ENCODE data around the gene ELP1.
A peak's percentile ranks its signal among the peaks of the same experiment; 100 is the strongest.
"Not testable (repeated sequence)": the region's sequence is repeated elsewhere in the genome, so short reads cannot be mapped to it uniquely, and the experiment has no call there.

Gene ELP1, protein sequence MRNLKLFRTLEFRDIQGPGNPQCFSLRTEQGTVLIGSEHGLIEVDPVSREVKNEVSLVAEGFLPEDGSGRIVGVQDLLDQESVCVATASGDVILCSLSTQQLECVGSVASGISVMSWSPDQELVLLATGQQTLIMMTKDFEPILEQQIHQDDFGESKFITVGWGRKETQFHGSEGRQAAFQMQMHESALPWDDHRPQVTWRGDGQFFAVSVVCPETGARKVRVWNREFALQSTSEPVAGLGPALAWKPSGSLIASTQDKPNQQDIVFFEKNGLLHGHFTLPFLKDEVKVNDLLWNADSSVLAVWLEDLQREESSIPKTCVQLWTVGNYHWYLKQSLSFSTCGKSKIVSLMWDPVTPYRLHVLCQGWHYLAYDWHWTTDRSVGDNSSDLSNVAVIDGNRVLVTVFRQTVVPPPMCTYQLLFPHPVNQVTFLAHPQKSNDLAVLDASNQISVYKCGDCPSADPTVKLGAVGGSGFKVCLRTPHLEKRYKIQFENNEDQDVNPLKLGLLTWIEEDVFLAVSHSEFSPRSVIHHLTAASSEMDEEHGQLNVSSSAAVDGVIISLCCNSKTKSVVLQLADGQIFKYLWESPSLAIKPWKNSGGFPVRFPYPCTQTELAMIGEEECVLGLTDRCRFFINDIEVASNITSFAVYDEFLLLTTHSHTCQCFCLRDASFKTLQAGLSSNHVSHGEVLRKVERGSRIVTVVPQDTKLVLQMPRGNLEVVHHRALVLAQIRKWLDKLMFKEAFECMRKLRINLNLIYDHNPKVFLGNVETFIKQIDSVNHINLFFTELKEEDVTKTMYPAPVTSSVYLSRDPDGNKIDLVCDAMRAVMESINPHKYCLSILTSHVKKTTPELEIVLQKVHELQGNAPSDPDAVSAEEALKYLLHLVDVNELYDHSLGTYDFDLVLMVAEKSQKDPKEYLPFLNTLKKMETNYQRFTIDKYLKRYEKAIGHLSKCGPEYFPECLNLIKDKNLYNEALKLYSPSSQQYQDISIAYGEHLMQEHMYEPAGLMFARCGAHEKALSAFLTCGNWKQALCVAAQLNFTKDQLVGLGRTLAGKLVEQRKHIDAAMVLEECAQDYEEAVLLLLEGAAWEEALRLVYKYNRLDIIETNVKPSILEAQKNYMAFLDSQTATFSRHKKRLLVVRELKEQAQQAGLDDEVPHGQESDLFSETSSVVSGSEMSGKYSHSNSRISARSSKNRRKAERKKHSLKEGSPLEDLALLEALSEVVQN (N-terminal part only)

GRCh38 chr9:108933718-108934322 lies at the start of gene ELP1:
Gene ELP1 (minus strand): TSS chr9:108934124. CDS start chr9:108931146, 2,978 bp downstream.
- peak; percentile 94 to 98 for DNase-seq

GRCh38 chr9:108980893-108981292 lies 47.0 kb upstream of the ELP1 start:
- peak in 1 of 2 experiments; percentile 72 for DNase-seq

DNA sequence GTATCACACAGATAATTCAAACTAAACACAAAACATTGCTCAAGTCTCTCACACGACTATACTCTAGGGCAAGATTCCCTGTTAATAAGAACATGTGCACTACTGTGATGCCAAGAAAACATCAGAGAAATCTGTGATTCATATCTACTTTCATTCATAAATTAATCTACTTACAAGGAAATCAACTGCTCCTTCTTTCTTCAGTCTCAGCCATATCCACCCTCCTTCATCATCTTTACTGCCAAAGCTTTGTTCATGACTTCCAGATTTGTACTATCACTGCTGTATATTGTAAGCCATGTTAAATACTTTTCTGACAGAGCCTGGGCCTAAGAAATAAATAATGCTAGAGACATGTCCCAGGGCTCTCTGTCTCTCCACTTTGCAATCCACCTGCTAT lies 44.3 kb upstream of the ELP1 start:
- no peak for DNase-seq

DNA sequence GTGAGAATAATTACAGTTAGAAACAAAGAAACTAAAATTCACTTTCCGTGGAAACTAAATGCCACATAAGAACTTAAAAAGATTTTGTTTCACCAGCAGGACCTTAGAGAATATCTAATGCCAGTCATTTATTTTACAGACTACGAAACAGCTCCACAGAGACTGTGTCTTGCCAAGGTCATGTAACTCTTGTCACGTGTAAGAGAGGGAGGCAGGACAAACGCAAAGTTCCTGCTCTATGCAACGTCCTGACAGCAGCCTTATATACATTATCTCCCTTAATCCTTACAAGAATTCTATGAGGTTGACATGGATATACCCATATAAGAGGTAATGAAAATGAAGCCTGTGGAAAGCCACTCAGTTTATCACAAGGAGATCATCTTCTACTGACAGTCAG lies 40.0 kb upstream of the ELP1 start:
- DNase-seq = no peak

- DNase-seq = no peak
These were observed 38.8 kb upstream of the ELP1 start for GRCh38 chr9:108972626-108973209.

- DNase-seq = no peak
These were observed 38.3 kb upstream of the ELP1 start for GRCh38 chr9:108972186-108972585.

DNA sequence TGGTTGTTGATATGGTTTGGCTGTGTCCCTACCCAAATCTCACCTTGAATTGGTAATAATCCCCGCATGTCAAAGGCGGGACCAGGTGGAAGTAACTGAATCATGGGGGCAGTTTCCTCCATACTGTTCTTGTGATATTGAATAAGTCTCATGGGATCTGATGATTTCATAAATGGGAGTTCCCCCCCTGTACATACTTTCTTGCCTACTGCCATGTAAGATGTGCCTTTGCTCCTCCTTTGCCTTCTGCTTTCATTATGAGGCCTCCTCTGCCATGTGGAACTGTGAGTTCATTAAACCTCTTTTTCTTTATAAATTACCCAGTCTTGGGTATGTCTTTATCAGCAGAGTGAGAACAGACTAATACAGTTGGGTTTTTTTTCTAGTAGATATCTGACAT lies 37.5 kb upstream of the ELP1 start:
- not testable (repeated sequence) for DNase-seq

GRCh38 chr9:108967916-108968315 lies 34.0 kb upstream of the ELP1 start:
- DNase-seq = peak in 1 of 2 experiments; percentile 22

DNA sequence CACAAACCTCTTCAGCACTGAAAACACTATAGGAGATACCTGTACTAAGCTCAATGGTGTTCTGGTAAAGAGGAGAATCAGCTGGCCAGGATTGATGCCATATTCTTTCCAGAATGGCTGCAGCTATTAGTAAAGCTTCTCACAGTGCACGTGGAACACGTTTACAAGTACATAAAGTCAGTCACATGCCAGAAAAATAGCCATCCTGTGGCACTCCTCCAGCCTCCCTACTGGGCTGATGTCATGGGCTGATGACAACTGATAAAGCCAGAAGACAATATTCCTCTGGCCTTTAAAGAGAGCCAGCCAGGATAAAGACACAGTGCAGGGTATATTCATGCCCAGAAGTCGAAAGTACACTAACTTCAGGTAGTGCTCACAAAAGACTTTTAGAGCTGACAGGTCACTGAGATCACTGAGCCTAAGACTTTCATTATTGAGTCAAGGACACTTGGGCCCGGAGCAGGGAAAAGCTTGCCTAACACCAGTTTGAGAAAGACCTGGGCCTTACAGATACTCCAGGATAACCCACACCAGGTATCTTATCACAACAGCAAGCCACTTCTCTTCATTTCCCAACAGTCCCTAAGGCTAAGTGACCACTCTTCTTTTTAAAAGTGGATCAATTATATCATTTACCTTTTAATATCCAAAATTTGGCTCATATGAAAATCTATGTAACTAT lies 29.7 kb upstream of the ELP1 start:
- no peak for DNase-seq

DNA sequence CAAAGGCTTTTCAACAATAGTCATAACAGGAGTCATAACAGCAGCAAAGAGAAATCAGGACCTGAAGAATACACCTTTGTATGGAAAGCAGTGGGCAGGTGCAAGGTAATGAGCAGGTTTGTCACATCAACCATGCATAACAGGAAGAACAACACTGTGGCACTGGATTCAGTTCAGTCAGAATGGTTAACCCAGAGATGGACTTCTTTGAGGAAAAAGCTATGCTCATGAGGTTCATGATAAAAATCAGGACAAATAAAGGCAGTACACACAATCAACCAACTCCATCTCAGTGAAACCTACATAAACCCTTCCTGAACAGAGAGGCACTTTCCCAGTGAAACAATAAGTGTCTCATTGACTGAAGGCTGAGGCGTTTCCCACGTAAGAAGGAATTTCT lies 27.2 kb upstream of the ELP1 start:
- DNase-seq = no peak

GRCh38 chr9:108960331-108960730 lies 26.4 kb upstream of the ELP1 start:
- DNase-seq = no peak

DNA sequence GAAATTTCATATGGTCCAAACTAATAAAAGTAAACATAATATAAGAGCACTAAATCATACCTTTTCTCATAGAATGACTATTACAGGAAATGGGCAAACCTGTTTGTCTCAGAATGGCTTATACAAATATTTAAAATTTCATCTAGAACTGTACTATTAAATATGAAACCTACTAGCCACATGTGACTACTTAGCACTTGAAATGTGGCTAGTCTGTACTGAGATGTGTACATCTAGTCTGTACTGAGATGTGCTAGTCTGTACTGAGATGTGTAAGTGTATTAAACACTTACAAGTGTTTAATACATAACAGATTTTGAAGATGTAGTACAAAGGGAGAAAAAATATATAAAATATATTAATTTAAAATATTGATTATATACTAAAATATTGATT lies 22.7 kb upstream of the ELP1 start:
- no peak for DNase-seq

DNA sequence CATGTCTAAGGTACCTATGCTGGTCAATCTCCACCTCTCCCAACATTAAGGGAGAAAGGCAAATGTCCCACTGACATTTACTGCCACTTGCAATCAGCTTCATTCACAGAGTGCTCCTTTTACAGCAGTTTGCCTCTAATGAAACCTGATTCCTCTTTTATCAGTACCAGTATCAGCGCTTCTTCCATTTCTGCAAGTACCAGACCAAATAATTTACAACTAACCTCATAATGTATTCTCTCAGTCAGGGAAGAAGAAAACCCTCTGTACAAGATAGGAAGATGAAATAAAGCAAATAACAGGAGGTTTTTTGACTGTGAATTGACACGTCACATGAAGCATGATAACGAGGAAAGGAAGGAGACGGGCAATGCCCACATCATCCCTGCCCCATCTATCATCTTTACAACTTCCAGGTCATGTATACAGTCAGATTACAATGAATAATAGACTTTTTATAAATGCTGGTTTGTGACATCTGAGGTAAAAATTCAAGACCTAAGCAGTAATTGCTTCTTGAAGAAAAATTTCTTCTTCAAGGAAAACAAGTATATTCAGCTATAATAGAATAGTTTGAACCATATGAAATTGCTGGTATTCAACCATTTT lies 22.2 kb upstream of the ELP1 start:
- DNase-seq = no peak

DNA sequence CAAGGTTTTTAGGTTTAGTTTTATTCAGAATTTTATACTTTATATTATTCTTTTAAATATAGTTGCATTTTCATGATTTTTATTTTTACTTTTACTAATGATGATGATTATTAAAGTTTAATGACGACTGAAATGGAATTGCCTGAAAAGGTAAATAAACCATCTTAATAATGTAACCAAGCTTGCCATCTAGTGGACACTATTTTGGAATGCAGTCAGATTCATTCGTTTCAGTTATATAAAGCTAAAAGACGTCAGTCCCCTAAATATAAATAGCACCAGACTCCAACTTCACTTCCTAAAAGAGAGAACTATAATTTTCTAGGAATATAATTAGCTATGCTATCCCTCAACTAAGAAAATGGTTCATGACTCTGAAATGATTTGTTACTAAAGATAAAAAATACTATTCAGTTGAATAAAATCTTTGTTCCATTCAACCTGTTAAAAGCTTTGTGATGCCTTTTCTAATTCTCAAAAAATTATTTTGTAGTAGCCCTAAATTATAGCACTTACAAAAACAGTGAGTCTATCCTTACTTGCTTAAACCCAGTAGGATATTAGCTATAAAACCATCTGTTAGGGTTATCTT lies 20.2 kb upstream of the ELP1 start:
- DNase-seq = peak in 1 of 2 experiments; percentile 54

DNA sequence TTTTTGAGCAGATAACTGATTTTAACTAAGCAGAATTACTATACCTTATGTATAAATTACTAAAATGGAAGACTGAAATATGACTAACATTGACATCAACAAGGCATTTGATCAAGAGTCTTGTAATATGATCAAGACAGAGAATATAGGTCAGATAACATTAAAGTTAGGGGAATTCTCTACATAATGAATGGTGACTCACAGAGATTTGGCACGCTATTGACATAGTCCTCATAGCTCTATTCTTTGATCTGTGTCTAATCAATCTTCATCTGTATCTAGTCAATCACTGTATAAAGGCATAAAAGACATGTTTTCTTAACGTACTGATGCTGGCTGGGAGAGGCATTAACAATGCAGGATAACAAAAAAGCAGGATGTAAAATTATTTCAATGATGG lies 17.7 kb upstream of the ELP1 start:
- no peak for DNase-seq

GRCh38 chr9:108950168-108950567 lies 16.2 kb upstream of the ELP1 start:
- DNase-seq = no peak

GRCh38 chr9:108939975-108940374 lies 6.1 kb upstream of the ELP1 start:
- DNase-seq = no peak

DNA sequence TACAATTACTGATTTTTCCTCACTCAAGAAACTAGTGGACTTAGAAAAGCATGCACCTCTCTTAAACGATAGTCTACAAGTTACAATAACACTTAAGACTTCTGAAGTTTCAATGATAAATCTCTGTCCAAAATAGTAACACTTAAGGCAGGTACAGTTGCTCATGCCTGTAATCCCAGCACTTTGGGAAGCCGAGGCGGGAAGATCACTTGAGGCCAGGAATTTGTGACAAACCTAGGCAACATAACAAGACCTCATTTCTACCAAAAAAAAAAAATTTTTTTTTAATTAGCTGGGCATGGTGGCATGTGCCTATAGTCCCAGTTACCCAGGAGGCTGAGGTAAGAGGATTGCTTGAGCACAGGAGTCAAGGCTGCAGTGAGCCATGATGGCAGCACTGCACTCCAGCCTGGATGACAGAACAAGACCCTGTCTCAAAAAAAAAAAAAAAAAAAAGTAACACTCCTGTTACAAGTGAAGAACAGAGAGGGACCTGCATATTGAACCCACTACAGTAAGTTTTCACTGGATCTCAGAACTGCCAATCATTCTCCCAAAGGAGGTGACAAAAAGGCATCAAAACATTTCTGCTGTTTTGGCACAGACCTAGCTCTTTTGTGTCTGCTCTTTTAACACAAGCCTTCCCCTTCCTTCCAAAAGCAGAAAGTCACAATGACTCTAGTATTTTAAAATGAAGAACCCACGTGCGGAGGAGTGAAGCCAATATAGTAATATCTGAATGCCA lies 3.8 kb upstream of the ELP1 start:
- no peak for DNase-seq

DNA sequence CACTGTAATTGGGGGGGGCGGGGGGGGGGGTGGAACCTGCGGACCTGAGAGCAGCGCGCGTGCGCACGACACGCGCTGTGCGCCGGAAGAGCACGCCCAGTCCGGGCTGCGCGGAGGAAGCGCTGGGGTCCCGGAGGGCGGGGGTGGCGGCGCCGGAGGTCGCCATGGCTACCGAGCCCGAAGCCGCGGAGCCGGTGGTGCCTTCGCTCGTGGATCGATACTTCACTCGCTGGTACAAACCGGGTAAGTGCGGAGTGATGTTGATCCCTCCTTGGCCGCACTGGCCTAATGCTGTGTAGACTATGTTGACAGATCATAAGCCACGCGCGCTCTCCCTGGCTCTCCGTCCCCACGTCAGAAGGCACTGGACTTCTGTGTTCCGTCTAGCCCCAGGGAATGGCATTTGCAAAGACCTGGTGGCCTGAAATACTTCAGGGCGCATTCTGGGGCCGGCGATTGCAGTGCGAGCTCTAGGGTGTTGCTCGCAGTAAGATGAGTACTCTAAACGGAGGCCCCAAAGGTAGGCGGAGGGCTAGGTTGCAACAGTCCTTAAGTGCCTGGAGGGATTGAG lies 484 bp upstream of the ELP1 start, which contains the start of gene ABITRAM:
Gene ABITRAM, plus strand, starts transcription at position 78 of the 571 bp plus-strand sequence. Its CDS starts 87 bp downstream, at position 165.
- peak; percentile 73 to 88 for DNase-seq

Data from NCI-H524 (cell line).